ENCODE measurements around the gene EGFLAM.

The EGFLAM gene

DNA sequence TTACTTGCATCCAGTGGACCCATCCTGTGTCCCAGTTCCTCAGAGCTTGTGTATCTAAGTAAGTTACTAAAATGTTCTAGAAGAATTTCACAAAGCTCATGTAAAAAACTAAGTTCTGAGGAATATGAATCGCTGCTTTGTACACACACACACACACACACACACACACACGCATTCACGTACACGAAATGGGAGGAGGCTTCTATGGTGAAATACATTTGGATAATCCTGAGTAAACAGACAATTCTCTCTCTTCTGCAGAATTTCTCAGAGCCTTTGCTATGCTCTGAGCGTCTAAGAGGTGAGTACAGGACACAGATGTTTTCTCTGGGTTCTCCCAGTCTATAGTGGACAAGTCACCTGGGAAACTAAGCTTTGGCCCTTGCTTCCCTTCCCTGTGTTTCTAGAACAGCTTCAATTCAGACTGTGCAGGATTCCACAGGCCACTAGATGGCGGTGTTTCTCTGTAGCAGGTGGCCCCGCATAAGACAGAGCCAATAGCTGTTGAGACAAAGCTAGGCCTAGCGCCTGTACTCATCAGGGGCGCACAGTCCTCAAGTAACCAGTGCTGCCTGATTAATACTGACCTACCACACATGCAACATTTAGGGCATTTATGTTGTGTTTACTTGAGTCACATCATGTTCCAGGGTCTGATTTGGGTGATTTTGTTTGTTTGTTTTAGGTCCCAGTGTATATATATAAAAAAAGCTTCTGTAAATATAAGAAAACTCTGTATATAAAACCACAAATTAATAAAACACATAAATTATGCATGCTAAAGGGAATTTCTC lies 183.3 kb downstream of the EGFLAM start:
- Histone ChIP-seq H3K27ac (no peak overlapping the region), H3K36me3 (replicated peaks) (no peaks in the 10 kb centered on the region), H3K4me3 (ENCODE audit: low read depth, low read length) (no peak overlapping the region), H3K27me3 (replicated peaks) (no peaks in the 10 kb centered on the region)
- TF ChIP-seq, protein P1, sequence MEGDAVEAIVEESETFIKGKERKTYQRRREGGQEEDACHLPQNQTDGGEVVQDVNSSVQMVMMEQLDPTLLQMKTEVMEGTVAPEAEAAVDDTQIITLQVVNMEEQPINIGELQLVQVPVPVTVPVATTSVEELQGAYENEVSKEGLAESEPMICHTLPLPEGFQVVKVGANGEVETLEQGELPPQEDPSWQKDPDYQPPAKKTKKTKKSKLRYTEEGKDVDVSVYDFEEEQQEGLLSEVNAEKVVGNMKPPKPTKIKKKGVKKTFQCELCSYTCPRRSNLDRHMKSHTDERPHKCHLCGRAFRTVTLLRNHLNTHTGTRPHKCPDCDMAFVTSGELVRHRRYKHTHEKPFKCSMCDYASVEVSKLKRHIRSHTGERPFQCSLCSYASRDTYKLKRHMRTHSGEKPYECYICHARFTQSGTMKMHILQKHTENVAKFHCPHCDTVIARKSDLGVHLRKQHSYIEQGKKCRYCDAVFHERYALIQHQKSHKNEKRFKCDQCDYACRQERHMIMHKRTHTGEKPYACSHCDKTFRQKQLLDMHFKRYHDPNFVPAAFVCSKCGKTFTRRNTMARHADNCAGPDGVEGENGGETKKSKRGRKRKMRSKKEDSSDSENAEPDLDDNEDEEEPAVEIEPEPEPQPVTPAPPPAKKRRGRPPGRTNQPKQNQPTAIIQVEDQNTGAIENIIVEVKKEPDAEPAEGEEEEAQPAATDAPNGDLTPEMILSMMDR (IDR thresholded peaks at IDR 0.05; ENCODE audit: low read depth, low read length, missing control alignments) = peak; percentile 98
- DNase-seq = peak; percentile 88
- in situ Hi-C loops (cut with HindIII; ENCODE audit: low pct_ligation_motif_present, low sequenced_read_pairs) = loop anchor here (10.0 kb wide), 1 partner anchor 363 kb away; no protein-coding TSS in a partner anchor

DNA sequence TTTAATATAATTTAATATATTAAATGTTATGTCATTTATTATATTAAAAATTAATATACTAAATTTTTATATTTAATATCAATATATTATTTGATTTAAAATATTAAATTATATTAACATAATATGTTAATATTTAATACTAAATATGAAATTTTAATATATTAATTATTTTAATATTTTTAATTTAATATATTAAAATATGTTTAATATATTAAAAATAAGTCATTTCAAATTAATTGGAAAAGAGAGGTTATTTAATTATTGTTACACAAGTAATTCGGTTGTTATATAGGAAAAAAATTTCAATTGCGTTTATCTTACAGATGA lies 183.9 kb downstream of the EGFLAM start:
- no peaks in the 10 kb centered on the region for H3K36me3 ChIP-seq (replicated peaks)
- DNase-seq = no peak
- in situ Hi-C loops (cut with HindIII; ENCODE audit: low pct_ligation_motif_present, low sequenced_read_pairs) = loop anchor here (10.0 kb wide), 1 partner anchor 363 kb away; no protein-coding TSS in a partner anchor
- H3K27me3 ChIP-seq (replicated peaks) = no peaks in the 10 kb centered on the region
- TF ChIP-seq, protein P1 (IDR thresholded peaks at IDR 0.05; ENCODE audit: low read depth, low read length, missing control alignments) = no peak
- H3K27ac ChIP-seq = no peak overlapping the region
- H3K4me3 ChIP-seq (ENCODE audit: low read depth, low read length) = no peak overlapping the region

DNA sequence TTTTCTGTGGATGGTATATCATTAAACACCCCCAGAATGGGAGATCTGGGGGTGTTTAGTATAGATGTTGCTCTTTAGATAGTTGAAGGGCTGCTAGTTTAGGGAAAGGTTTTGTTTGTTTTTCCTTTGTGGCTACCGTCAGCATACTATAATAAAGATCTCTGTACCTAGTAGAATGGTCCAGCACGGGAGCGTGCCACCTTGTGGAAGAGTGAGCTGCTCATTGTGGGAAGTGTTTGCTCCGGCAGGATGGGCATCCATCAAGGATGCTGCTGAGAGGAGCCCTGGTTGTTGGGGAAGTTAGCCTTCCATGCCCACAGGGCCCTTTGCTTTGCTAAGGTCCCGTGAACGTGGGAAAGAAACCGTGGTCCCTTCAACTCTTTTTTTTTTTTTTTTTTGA lies 185.0 kb downstream of the EGFLAM start:
- no peak for DNase-seq
- in situ Hi-C loops (cut with HindIII; ENCODE audit: low pct_ligation_motif_present, low sequenced_read_pairs) = loop anchor here (10.0 kb wide), 1 partner anchor 361 kb away; no protein-coding TSS in a partner anchor
- Histone ChIP-seq H3K36me3 (replicated peaks) (no peaks in the 10 kb centered on the region), H3K27ac (no peak overlapping the region), H3K27me3 (replicated peaks) (no peaks in the 10 kb centered on the region), H3K4me3 (ENCODE audit: low read depth, low read length) (no peak overlapping the region)
- TF ChIP-seq, protein P1 (IDR thresholded peaks at IDR 0.05; ENCODE audit: low read depth, low read length, missing control alignments) = no peak

DNA sequence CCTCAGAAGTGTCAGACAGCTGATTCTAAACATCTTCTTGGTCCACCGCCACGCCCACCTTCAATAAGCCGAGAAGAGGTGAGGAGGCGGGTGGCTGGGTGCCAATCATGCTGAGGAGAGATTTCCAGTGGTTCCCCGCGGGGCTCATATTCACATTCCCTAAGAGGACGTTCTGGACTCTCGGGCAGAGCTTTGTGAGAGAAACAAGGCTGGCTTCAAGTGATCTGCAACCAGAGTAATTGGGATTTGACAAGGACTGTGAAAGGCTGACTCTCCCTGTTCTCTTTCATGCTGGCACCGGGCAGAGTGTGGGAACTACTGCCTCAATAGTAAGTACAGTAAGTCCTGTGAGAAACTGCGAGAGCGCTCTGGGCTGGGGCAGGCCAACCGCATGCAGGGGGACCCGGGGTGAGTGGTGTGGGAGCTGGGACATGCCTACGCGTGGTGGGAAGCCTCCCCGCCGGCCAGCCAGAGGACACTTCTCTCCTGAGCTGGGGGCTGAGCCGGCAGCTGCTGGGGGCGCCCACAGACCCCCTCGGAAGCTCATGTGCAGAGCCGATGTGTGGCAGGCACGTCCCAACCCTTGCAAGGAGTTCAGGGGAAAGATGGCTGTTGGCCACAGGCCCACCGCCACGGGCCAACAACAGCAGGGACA lies 187.1 kb downstream of the EGFLAM start:
- Histone ChIP-seq H3K36me3 (replicated peaks) (no peaks in the 10 kb centered on the region), H3K4me3 (ENCODE audit: low read depth, low read length) (peak overlapping the region; percentile 31), H3K27me3 (replicated peaks) (no peaks in the 10 kb centered on the region), H3K27ac (no peak overlapping the region)
- no peak for DNase-seq
- in situ Hi-C loops (cut with HindIII; ENCODE audit: low pct_ligation_motif_present, low sequenced_read_pairs) = loop anchor here (10.0 kb wide), 1 partner anchor 359 kb away; no protein-coding TSS in a partner anchor
- TF ChIP-seq, protein P1 (IDR thresholded peaks at IDR 0.05; ENCODE audit: low read depth, low read length, missing control alignments) = no peak

DNA sequence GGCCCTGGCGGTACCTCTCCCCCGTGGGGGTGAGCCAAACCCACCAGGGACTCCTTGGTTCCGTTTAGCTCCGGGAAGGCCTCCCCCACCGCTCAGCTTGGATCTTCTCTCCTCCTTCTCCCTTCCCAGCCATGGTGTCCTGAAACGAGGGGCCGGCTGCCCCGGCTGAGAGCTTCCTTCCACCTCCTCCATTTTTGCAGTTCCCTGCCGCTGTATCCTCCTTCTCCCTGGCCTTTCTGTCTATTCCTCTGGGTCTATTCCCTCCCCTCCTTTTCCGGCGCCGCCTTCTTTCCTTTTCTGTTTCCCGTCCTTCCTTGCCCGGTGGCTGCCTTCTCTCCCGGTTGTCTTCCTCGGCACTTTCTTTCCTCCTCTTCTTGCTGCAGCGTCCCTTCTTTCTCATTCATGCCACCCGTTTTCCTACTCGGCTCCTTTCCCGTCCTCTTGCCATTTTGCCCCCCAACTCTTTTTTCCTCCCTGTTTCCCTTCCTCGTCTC lies 187.7 kb downstream of the EGFLAM start:
- DNase-seq = no peak
- peak overlapping the region; percentile 31 for H3K4me3 ChIP-seq (ENCODE audit: low read depth, low read length)
- TF ChIP-seq, protein P1 (IDR thresholded peaks at IDR 0.05; ENCODE audit: low read depth, low read length, missing control alignments) = no peak
- in situ Hi-C loops (cut with HindIII; ENCODE audit: low pct_ligation_motif_present, low sequenced_read_pairs) = loop anchor here (10.0 kb wide), 1 partner anchor 359 kb away; no protein-coding TSS in a partner anchor
- no peaks in the 10 kb centered on the region for H3K36me3 ChIP-seq (replicated peaks)
- H3K27ac ChIP-seq = no peak overlapping the region
- no peaks in the 10 kb centered on the region for H3K27me3 ChIP-seq (replicated peaks)

Data from brain microvascular endothelial cell (primary cell).